SK-N-MC (cell line): Measurements from ENCODE around the gene ASB15.

Experiments
- EZH2 ChIP-seq: fragments of 200-600 bp; sonication (generic); IDR thresholded peaks from one replicate; pipeline ENCODE4 v1.6.1; 2017; ENCODE audit warnings: antibody characterized with exemption
- FOXP2 ChIP-seq: optimal IDR thresholded peaks from 2 replicates; pipeline ENCODE3; 2011; ENCODE audit warnings: mild to moderate bottlenecking, moderate library complexity; ENCODE audit not compliant: insufficient read depth; ENCODE audit errors: extremely low read length, control extremely low read depth
- POLR2AphosphoS5 ChIP-seq: IDR thresholded peaks from 2 replicates; pipeline ENCODE4 v1.6.1; 2012; ENCODE audit warnings: mild to moderate bottlenecking, low read depth, low read length, borderline replicate concordance

DNA sequence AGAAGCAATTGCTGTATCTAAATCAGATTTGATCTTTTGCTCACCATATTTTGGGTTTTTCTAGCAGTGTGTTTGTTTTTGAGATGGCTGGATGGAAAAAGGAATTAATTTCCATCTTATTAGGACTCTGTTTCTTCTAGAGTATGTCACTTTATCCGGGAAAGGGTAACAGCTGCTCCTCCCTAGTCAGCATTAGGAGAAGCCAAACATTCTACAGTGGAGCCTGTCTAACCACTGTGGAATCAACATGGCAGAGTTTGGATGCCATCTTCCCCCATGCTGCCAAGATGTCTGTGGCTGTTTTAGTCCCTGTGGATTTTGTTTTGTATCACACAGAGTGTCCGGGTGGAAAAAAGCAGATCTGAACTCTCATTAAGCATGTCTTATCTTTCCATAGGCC, 38.0 kb downstream of the ASB15 start:
- TF ChIP-seq POLR2AphosphoS5 (no peak), EZH2 (no peak), FOXP2 (no peak)
